ENCODE data around the gene ZCCHC14.

ZCCHC14 gene

GRCh38 chr16:87492721-87493607 is at the start of gene ZCCHC14:
Gene ZCCHC14, minus strand, starts transcription at chr16:87493024. Its CDS starts 786 bp downstream, at chr16:87492238.
- DNase-seq (ENCODE audit: low spot score), result peak; percentile 98

GRCh38 chr16:87541872-87542234 is 49.0 kb upstream of the ZCCHC14 start:
- peak; percentile 41 for DNase-seq (ENCODE audit: low spot score)

- peak; percentile 89 for DNase-seq (ENCODE audit: low spot score)
Measured at GRCh38 chr16:87541147-87541871, 48.5 kb upstream of the ZCCHC14 start.

- DNase-seq (ENCODE audit: low spot score), result no peak
Measured at GRCh38 chr16:87540897-87541146, 48.0 kb upstream of the ZCCHC14 start.

- DNase-seq (ENCODE audit: low spot score), result no peak
Measured at GRCh38 chr16:87540072-87540896, 47.5 kb upstream of the ZCCHC14 start.

GRCh38 chr16:87539113-87539512 is 46.3 kb upstream of the ZCCHC14 start:
- DNase-seq (ENCODE audit: low spot score), result no peak

GRCh38 chr16:87538594-87538993 is 45.8 kb upstream of the ZCCHC14 start:
- peak; percentile 89 for DNase-seq (ENCODE audit: low spot score)

GRCh38 chr16:87538160-87538559 is 45.3 kb upstream of the ZCCHC14 start:
- no peak for DNase-seq (ENCODE audit: low spot score)

- DNase-seq (ENCODE audit: low spot score), result no peak
Measured at GRCh38 chr16:87536795-87537142, 43.9 kb upstream of the ZCCHC14 start.

- DNase-seq (ENCODE audit: low spot score), result no peak
Measured at GRCh38 chr16:87535855-87536794, 43.3 kb upstream of the ZCCHC14 start.

GRCh38 chr16:87535457-87535854 is 42.6 kb upstream of the ZCCHC14 start:
- no peak for DNase-seq (ENCODE audit: low spot score)

GRCh38 chr16:87534751-87535150 is 41.9 kb upstream of the ZCCHC14 start:
- no peak for DNase-seq (ENCODE audit: low spot score)

GRCh38 chr16:87534030-87534653 is 41.3 kb upstream of the ZCCHC14 start:
- no peak for DNase-seq (ENCODE audit: low spot score)

GRCh38 chr16:87533061-87533460 is 40.2 kb upstream of the ZCCHC14 start:
- DNase-seq (ENCODE audit: low spot score), result no peak

- DNase-seq (ENCODE audit: low spot score), result no peak
Measured at GRCh38 chr16:87531418-87531817, 38.6 kb upstream of the ZCCHC14 start.

GRCh38 chr16:87528690-87529579 is 36.1 kb upstream of the ZCCHC14 start:
- DNase-seq (ENCODE audit: low spot score), result no peak

GRCh38 chr16:87527055-87527724 is 34.4 kb upstream of the ZCCHC14 start:
- no peak for DNase-seq (ENCODE audit: low spot score)

- no peak for DNase-seq (ENCODE audit: low spot score)
Measured at GRCh38 chr16:87526238-87526947, 33.6 kb upstream of the ZCCHC14 start.

- DNase-seq (ENCODE audit: low spot score), result no peak
Measured at GRCh38 chr16:87525352-87525751, 32.5 kb upstream of the ZCCHC14 start.

Measured in AG20443 (cell line).